Nasal cavity respiratory epithelium epithelial cell of viscerocranial mucosa (primary cell): ENCODE data around the gene SPNS3. TPM values are rescaled to one million over a fixed set of nuclear protein-coding genes. Genes with fewer than 3 reads are reported as not detected.

Experiments used
- total RNA-seq: library from RNA; depleted of rRNA; stranded (reverse); fragments of >200 nt; gene quantifications from 2 replicates; pipeline ENCODE4 v1.2.3, GENCODE V29; 2014

SPNS3 gene
- under 0.01 TPM in 1 of 2 replicates, not detected in the other for total RNA-seq

GRCh38 chr17:4433515-4434031 is at the start of gene SPNS3:
Gene SPNS3, plus strand, starts transcription at chr17:4433940. Its CDS starts 28 bp downstream, at chr17:4433968.

GRCh38 chr17:4498461-4499397 is 65.0 kb downstream of the SPNS3 start, which contains the start of gene SPNS2:
Gene SPNS2, plus strand, starts transcription at chr17:4498881. Its CDS starts 167 bp downstream, at chr17:4499048.

Other genes starting within 250 kb of the SPNS3 start
- gene ANKFY1, start 170.0 kb upstream of the SPNS3 start, total RNA-seq, result 27.7 and 64.6 TPM in 2 replicates
- 44.4 and 66.3 TPM in 2 replicates for gene UBE2G1, start 67.3 kb upstream of the SPNS3 start, total RNA-seq
- 3.2 and 14.7 TPM in 2 replicates for gene SPNS2, start 64.9 kb downstream of the SPNS3 start, total RNA-seq
- gene MYBBP1A, start 121.4 kb downstream of the SPNS3 start, total RNA-seq, result 90.2 and 103 TPM in 2 replicates
- gene GGT6, start 126.6 kb downstream of the SPNS3 start, total RNA-seq, result 4.4 and 4.5 TPM in 2 replicates
- gene SMTNL2, start 150.6 kb downstream of the SPNS3 start, total RNA-seq, result not detected in 2 replicates
- gene ALOX15, start 207.7 kb downstream of the SPNS3 start, total RNA-seq, result 0.07 TPM in 1 of 2 replicates, not detected in the other